Right ventricle myocardium inferior (tissue), 1 donor: ENCODE measurements around the gene NUP85. TPM values are rescaled to one million over a fixed set of nuclear protein-coding genes. Genes with fewer than 3 reads are reported as not detected.
"Not testable (repeated sequence)": the region's sequence is repeated elsewhere in the genome, so short reads cannot be mapped to it uniquely, and the experiment has no call there.

Source experiments
- ATAC-seq: fragments of 200-7000 bp; cut with Tn5 transposase; one replicate; pipeline ENCODE4 v1.9.1; 2020; ENCODE audit warnings: mild to moderate bottlenecking, moderate library complexity
- DNase-seq: peaks from one replicate; pipeline ENCODE4 v3.0.0; 2021; ENCODE audit errors: missing footprints
- intact Hi-C: fragments of 100-400 bp; cut with DNase I; formaldehyde crosslinking; loops from one replicate; pipeline ENCODE4 v1.11.0; 2022
- long read RNA-seq: library from polyadenylated mRNA; unstranded; transcript quantifications from one replicate; pipeline ENCODE4 v2.0.0, GENCODE V29; 2021
- total RNA-seq: library from RNA; stranded (reverse); fragmentation: NEBNext Ultra II Directional; extraction: Animal tissue kit (Norgen Biotek cat#: 25700); gene quantifications from one replicate; pipeline ENCODE4 v1.2.1, GENCODE V29; 2021
- donor health status: DM: no; HTN: yes; CAD: no; lungs with severe emphysema.

Gene NUP85, protein sequence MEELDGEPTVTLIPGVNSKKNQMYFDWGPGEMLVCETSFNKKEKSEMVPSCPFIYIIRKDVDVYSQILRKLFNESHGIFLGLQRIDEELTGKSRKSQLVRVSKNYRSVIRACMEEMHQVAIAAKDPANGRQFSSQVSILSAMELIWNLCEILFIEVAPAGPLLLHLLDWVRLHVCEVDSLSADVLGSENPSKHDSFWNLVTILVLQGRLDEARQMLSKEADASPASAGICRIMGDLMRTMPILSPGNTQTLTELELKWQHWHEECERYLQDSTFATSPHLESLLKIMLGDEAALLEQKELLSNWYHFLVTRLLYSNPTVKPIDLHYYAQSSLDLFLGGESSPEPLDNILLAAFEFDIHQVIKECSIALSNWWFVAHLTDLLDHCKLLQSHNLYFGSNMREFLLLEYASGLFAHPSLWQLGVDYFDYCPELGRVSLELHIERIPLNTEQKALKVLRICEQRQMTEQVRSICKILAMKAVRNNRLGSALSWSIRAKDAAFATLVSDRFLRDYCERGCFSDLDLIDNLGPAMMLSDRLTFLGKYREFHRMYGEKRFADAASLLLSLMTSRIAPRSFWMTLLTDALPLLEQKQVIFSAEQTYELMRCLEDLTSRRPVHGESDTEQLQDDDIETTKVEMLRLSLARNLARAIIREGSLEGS
- total RNA-seq: 28.7 TPM
- long read RNA-seq, transcript NUP85-201 (19 exons, 2,121 nt): major isoform, 5 of 11 reads
- long read RNA-seq, partial matches to known transcripts: 2 of 11 reads
- long read RNA-seq, other reads (novel, unspliced or antisense): 4 of 11 reads

- ATAC-seq: peak; percentile 97
- DNase-seq: peak; percentile 95
- intact Hi-C loops: loop anchor here (2.0 to 10.0 kb wide), 3 partner anchors 22 to 244 kb away; partner anchors contain the start of genes ATP5PD, KCTD2 and SUMO2
Observed at GRCh38 chr17:75205037-75205792, at the start of gene NUP85. TSS of gene NUP85 (plus strand) at chr17:75205679. CDS start at chr17:75205762, 83 bp downstream.

DNA sequence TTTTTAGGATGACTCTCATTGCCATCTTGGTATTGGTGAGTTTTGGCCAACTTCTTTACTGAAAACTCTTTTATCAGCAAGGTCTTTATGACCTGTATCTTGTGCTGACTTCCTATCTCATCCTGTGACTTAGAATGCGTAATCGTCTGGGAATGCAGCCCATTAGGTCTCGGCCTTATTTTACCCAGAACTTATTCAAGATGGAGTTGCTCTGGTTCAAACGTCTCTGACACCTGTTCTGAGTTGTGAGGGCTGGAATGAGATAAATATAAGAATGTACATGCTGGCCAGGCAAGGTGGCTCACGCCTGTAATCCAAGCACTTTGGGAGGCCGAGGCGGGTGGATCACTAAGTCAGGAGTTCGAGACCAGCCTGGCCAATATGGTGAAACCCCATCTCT is 47.0 kb upstream of the NUP85 start:
- ATAC-seq, intact Hi-C loops, DNase-seq: not testable (repeated sequence)

DNA sequence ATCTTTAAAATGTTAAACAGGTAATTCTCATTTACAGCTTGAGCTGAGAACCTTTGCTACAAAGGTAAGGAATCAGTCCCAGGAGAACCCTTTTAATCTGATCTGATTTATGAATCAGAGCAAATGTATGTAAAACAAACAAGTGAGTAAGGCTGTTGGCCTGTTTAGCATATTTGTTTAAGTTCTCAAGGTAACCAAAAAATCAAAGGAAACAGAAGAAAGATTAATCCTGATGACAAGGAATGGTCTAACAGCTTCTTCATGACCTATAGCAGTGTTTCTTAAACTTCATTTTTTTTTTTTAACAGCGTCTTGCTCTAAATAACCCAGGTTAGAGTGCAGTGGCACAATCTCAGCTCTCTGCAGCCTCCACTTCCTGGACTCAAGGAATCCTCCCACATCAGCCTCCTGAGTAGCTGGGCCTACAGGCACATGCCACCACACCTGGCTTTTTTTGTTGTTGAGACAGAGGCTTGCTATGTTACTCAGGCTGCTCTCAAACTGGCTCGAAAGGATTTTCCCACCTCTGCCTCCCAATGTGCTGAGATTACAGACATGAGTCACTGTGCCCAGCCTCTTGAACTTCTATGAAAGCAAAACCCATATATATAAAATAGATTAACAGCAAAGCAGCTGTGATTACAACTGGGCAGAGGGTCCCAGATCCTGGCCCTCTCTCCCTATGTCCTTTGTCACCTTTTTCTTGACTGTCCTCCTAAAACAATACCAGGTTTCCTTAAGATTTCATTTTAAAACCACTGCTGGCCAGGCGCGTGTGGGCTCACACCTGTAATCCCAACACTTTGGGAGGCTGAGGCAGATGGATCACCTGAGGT is 46.1 kb upstream of the NUP85 start:
- intact Hi-C loops: no loop called here
- DNase-seq (no peak), ATAC-seq (no peak)

DNA sequence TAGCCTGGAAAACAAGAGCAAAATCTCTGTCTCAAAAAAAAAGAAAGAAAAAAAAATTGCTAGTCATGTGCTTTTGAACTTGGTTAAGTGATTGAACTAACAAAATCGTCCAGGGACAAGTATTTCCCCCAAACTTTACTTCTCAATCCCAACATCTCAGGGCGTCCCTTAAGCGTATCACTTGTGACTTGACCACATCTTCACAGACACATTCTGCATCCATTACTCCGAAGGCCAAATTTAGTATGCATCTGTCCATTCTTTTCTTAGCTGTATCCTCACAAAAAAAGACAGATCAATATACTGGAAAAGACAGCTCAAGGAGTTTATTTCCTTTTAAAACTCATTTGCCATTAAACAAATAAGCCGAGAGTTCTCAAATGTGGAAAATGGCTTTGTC is 45.3 kb upstream of the NUP85 start:
- ATAC-seq (no peak), DNase-seq (no peak)
- intact Hi-C loops: no loop called here

DNA sequence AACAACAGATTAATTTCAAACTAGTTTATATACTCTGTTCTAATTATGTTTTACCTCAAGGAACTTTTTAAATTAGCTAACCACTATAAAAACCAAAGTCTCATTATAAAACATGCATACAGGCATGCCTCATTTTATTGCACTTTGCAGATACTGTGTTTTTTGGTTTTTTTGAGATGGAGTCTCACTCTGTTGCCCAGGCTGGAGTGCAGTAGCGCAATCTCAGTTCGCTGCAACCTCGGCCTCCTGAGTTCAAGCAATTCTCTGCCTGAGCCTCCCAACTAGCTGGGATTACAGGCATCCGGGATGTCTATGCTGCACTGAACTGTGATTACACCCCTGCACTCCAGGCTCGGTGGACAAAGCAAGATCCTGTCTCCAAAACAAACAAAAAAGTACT is 42.4 kb upstream of the NUP85 start:
- DNase-seq (no peak), ATAC-seq (no peak)
- intact Hi-C loops: no loop called here

DNA sequence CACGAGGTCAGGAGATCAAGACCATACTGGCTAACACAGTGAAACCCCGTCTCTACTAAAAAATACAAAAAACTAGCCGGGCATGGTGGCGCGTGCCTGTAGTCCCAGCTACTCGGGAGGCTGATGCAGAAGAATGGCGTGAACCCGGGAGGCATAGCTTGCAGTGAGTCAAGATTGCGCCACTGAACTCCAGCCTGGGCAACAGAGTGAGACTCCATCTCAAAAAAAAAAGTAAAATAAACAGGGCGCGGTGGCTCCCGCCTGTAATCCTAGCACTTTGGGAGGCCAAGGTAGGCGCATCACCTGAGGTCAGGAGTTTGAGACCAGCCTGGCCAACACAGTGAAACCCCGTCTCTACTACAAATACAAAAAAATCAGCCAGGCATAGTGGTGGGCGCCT is 40.9 kb upstream of the NUP85 start:
- ATAC-seq, intact Hi-C loops: not testable (repeated sequence)

GRCh38 chr17:75168998-75169397 is 36.5 kb upstream of the NUP85 start:
- ATAC-seq (no peak), DNase-seq (no peak)
- intact Hi-C loops: no loop called here

More for the DNA sequence above, 40.9 kb upstream of the NUP85 start:
- not testable (repeated sequence) for DNase-seq

DNA sequence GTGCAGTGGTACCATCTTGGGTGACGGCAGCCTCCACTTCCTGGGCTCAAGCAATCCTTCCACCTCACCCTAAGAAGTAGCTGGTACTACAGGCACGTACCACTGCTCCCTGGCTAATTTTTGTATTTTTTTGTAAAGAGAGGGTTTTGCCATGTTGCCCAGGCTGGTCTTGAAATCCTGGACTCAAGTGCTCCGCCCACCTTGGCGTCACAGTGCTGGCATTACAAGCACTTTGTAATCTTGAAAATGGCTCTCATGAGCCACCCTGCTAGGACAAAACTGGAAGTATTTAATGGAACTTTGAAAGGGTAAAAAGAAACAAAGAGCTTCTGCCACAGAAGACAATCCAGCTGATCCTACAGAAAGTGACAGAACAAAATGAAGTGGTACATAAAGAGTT is 32.0 kb upstream of the NUP85 start:
- intact Hi-C loops: no loop called here
- ATAC-seq (no peak), DNase-seq (no peak)

GRCh38 chr17:75174996-75175395 is 30.5 kb upstream of the NUP85 start:
- ATAC-seq (no peak), DNase-seq (no peak)
- intact Hi-C loops: no loop called here

DNA sequence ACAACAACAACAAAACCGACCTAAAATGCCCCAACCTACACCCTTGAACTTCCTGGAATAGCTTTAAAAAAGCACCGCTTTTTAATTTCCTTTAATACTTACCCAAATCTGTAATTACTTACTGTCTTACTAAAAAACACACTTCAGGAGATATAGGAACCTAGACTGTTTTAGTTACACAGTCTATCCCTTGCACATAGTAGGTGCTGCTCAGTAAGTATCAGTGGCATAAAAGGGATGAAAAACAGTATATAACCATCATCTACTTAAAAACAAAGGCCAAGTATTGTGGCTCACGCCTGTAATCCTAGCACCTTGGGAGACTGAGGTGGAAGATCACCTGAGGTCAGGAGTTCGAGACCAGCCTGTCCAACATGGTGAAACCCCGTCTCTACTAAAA is 28.9 kb upstream of the NUP85 start:
- DNase-seq: no peak
- no peak for ATAC-seq
- intact Hi-C loops: no loop called here

DNA sequence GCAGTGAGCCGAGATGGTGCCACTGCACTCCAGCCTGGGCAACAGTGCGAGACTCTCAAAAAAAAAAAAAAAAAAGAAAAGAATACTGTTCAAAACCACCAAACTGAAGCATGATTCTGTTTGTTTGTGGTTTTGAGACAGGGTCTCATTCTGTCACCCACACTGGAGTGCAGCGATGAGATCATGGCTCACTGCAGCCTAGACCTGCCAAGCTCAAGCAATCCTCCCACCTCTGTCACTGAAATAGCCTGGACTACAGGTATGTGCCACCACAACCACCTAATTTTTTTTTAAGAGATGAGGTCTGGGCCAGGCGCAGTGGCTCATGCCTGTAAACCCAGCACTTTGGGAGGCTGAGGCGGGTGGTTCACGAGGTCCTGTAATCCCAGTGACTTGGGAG is 27.0 kb upstream of the NUP85 start:
- intact Hi-C loops: no loop called here
- DNase-seq (no peak), ATAC-seq (no peak)

- ATAC-seq (no peak), DNase-seq (no peak)
- intact Hi-C loops: loop anchor here (5.0 kb wide), 1 partner anchor 81 kb away; the partner anchor contains the start of genes GGA3 and MRPS7
Observed at GRCh38 chr17:75181110-75181509, 24.4 kb upstream of the NUP85 start.

GRCh38 chr17:75181608-75182318 is 23.7 kb upstream of the NUP85 start:
- ATAC-seq: no peak
- intact Hi-C loops: loop anchor here (2.0 to 5.0 kb wide), 2 partner anchors 23 to 81 kb away; partner anchors contain the start of genes GGA3, MRPS7 and NUP85

GRCh38 chr17:75182319-75182568 is 23.2 kb upstream of the NUP85 start:
- intact Hi-C loops: loop anchor here (2.0 to 5.0 kb wide), 2 partner anchors 23 to 80 kb away; partner anchors contain the start of genes GGA3, MRPS7 and NUP85
- DNase-seq (peak; percentile 81), ATAC-seq (no peak)

More at GRCh38 chr17:75181608-75182318, 23.7 kb upstream of the NUP85 start:
- DNase-seq: no peak

DNA sequence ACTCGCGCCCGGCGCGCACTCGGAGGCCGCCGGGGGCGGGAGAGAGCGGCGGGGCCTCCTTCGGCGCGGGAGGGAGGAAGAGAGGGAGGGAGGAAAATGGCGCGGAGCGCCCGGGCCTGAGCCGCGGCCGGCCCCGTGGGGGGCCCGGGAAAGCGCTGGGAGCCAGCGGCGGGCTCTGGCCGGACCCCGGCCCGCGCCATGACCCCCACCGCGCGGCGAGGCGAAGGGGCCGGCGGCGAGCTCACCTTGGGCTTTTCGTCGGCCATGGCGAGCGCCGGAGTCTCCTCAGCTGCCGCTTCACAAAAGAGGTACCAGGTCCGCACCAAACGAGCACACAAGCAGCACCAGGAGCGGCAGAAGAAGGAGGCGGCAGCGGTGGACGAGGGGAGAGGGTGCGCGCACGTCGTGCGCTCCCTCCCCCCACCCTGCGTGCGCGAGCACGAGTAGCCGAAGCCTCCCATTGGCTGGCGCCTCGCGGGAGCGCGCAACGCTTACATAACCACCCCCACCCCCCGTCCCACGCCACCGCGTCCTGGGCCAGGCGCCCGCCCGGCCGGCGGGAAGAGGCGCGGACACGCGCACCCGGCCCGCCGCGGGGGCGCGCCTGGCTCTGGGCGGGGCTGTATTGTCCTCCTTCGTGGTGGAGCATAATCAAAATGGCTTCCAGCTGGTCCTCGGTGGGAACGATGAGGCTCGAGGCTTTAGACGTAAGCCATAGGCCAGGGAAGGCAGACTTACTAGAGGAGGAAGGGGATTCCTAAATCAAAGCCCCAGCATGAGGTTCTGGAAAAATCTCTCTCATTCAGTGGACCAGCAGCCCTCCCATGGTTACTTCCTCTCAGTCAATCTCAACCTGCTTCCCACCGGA is 22.7 kb upstream of the NUP85 start, which contains the start of gene SUMO2:
Gene SUMO2 (minus strand): TSS at position 391 of the 868 bp plus-strand sequence. CDS start 125 bp downstream, at position 266.
- intact Hi-C loops: loop anchor here (2.0 to 5.0 kb wide), 2 partner anchors 22 to 79 kb away; partner anchors contain the start of genes GGA3, MRPS7 and NUP85
- peak; percentile 96 for ATAC-seq
- DNase-seq: peak; percentile 97
